Osteocyte (in vitro differentiated cells): ENCODE results near the gene MRRF. TPM values are rescaled to one million over a fixed set of nuclear protein-coding genes. Genes with fewer than 3 reads are reported as not detected.

ENCODE experiments used
- DNase-seq: peaks from one replicate; pipeline ENCODE4 v3.0.0; 2021; ENCODE audit warnings: mixed read lengths; ENCODE audit not compliant: unreplicated experiment; ENCODE audit errors: extremely low spot score
- H3K27ac Mint-ChIP-seq: one replicate; pipeline ENCODE4 v1.8.0; 2021; ENCODE audit warnings: mild to moderate bottlenecking, mixed read lengths; ENCODE audit not compliant: unreplicated experiment
- H3K27me3 Mint-ChIP-seq: one replicate; pipeline ENCODE4 v1.8.0; 2021; ENCODE audit warnings: mixed read lengths; ENCODE audit not compliant: unreplicated experiment
- H3K36me3 Mint-ChIP-seq: one replicate; pipeline ENCODE4 v1.8.0; 2021; ENCODE audit warnings: mixed read lengths; ENCODE audit not compliant: unreplicated experiment
- H3K4me1 Mint-ChIP-seq: one replicate; pipeline ENCODE4 v1.8.0; 2021; ENCODE audit warnings: mixed read lengths; ENCODE audit not compliant: unreplicated experiment
- H3K4me3 Mint-ChIP-seq: one replicate; pipeline ENCODE4 v1.8.0; 2021; ENCODE audit warnings: mild to moderate bottlenecking, moderate library complexity, mixed read lengths; ENCODE audit not compliant: unreplicated experiment
- H3K9me3 Mint-ChIP-seq: one replicate; pipeline ENCODE4 v1.8.0; 2021; ENCODE audit warnings: mixed read lengths; ENCODE audit not compliant: unreplicated experiment
- CTCF ChIP-seq: fragments of 200-600 bp; sonication (generic); IDR thresholded peaks from 2 replicates; pipeline ENCODE4 v1.5.0; 2021; ENCODE audit warnings: antibody characterized with exemption, mild to moderate bottlenecking, moderate library complexity
- total RNA-seq: library from RNA; stranded (reverse); gene quantifications from 2 replicates; pipeline ENCODE4 v1.2.1, GENCODE V29; 2021

The MRRF gene
- total RNA-seq, 1 donor from 2014 or later: 26.0 TPM

- Mint-ChIP-seq H3K9me3 (no peaks in the 10 kb centered on the region), H3K27ac (no peak overlapping the region), H3K4me3 (no peak overlapping the region), H3K27me3 (peaks cover 25% of the 10 kb centered on the region), H3K4me1 (no peaks in the 10 kb centered on the region), H3K36me3 (no peaks in the 10 kb centered on the region)
- DNase-seq: no peak
- TF ChIP-seq CTCF: no peak
Observed at GRCh38 chr9:122336189-122336588, 71.5 kb downstream of the MRRF start.

GRCh38 chr9:122336866-122337555 lies 72.3 kb downstream of the MRRF start:
- Mint-ChIP-seq H3K36me3 (no peaks in the 10 kb centered on the region), H3K27me3 (peaks cover 25% of the 10 kb centered on the region), H3K27ac (no peak overlapping the region), H3K9me3 (no peaks in the 10 kb centered on the region), H3K4me3 (no peak overlapping the region), H3K4me1 (no peaks in the 10 kb centered on the region)
- no peak for TF ChIP-seq CTCF
- no peak for DNase-seq

- TF ChIP-seq CTCF: no peak
- Mint-ChIP-seq H3K4me3 (no peak overlapping the region), H3K9me3 (no peaks in the 10 kb centered on the region), H3K4me1 (no peaks in the 10 kb centered on the region), H3K27ac (no peak overlapping the region), H3K36me3 (no peaks in the 10 kb centered on the region), H3K27me3 (peaks cover 25% of the 10 kb centered on the region)
- DNase-seq: no peak
Observed at GRCh38 chr9:122337556-122337929, 72.9 kb downstream of the MRRF start.

- Mint-ChIP-seq H3K4me3 (no peak overlapping the region), H3K4me1 (no peaks in the 10 kb centered on the region), H3K27ac (no peak overlapping the region), H3K36me3 (no peaks in the 10 kb centered on the region), H3K27me3 (peaks cover 25% of the 10 kb centered on the region), H3K9me3 (no peaks in the 10 kb centered on the region)
- TF ChIP-seq CTCF: no peak
- DNase-seq: no peak
Observed at GRCh38 chr9:122338536-122338935, 73.9 kb downstream of the MRRF start.

GRCh38 chr9:122338994-122339393 lies 74.3 kb downstream of the MRRF start:
- no peaks in the 10 kb centered on the region for H3K9me3 Mint-ChIP-seq
- no peaks in the 10 kb centered on the region for H3K4me1 Mint-ChIP-seq
- no peak overlapping the region for H3K4me3 Mint-ChIP-seq
- DNase-seq: no peak
- no peaks in the 10 kb centered on the region for H3K36me3 Mint-ChIP-seq
- H3K27me3 Mint-ChIP-seq: peaks cover 25% of the 10 kb centered on the region
- no peak overlapping the region for H3K27ac Mint-ChIP-seq
- TF ChIP-seq CTCF: no peak
